ENCODE data around the gene NOL8.

DNA sequence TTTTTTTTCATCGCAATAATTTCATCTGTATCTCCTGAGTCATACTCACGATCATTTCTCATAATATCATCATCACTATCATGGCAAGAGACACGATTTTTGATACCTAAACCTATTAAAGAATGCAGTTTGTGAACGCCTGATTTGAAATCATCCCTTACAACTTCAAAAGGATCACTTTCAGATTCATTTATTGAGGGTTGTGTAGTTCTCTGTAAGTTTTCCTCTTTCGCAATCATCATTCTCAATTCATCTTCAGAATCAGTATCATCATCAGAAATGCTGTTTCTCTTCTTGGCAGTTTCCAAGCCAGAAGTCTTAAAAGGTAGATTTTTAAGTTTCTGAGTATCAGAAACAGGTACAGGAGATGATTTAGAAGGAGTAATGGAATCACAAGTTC lies 9.7 kb downstream of the NOL8 start:
- TF ChIP-seq, protein P1, sequence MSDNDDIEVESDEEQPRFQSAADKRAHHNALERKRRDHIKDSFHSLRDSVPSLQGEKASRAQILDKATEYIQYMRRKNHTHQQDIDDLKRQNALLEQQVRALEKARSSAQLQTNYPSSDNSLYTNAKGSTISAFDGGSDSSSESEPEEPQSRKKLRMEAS (IDR thresholded peaks at IDR 0.05), result no peak
- TF ChIP-seq FOSL1 (IDR thresholded peaks at IDR 0.05; ENCODE audit: low read depth), result no peak
- TF ChIP-seq CTCF (IDR thresholded peaks at IDR 0.05 in 2 of 3, conservative IDR thresholded peaks at IDR 0.05 in 1 of 3; ENCODE audit: borderline replicate concordance in 1 of 3, insufficient read depth in 1 of 3, low read depth in 2 of 3, low read length in 2 of 3), result no peak
- no peak for TF ChIP-seq CEBPB (IDR thresholded peaks at IDR 0.05; ENCODE audit: low read depth)
- no peak for TF ChIP-seq ZNF274 (IDR thresholded peaks at IDR 0.05; ENCODE audit: low read depth, low read length)
- no peak for TF ChIP-seq POLR2AphosphoS5 (IDR thresholded peaks at IDR 0.05; ENCODE audit: low read depth, low read length)

Data from HCT116 (cell line).